ENCODE results near the gene RBM6. TPM values are rescaled to one million over a fixed set of nuclear protein-coding genes. Genes with fewer than 3 reads are reported as not detected.
A peak's percentile ranks its signal among the peaks of the same experiment; 100 is the strongest.

Gene RBM6
- total and polyA plus RNA-seq, 4 experiments from 2014 or later: 17.9 to 194 (median 118) TPM

DNA sequence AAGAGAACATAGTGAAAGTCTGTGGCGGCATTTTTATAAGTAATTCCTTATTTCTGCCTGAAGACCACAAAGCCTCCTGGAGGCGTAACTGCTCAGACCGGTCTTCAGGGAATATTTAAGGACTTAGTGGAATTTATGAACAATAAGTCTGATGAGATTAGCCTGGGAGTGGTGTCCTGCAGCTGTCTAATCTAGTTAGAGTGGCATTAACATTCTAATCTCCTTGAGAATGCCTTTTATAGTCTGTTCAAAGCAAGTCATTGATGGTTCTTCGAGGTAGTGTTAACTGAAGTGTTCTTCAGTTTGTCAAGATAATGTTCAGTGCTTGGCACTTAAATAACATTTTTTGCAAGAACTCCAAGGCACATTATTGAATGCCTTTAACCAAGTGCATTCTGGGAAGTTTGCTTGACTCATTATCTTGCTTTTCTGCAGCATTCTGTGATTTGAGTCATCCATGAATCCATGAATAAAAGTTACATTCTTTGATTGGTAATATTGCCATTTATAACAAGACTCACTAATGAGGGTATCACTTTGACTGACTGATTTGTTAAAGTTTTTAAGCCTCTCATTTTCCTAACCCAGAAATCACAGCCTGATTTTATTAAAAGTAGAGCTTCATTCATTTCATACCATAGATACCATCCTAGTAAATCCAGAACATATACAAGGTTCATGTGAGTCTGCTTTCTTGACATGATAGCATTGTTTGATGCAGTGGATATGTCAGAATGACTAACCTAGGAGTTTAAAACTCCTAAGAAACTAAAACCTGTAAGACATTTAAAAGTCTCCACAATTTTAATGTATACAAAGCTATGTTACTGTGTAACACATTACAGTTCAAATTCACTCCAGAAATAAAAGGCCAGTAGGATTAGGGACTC, 161.3 kb downstream of the RBM6 start:
- Mint-ChIP-seq H3K27me3 (no peaks in the 10 kb centered on the region), H3K27ac (peak overlapping the region in 2 of 7 donors; percentile 19 to 48), H3K4me3 (no peak overlapping the region), H3K9me3 (no peaks in the 10 kb centered on the region), H3K4me1 (peaks cover 5 to 13% (median 7%) of the 10 kb centered on the region in 4 donors), H3K36me3 (peaks cover 54 to 84% of the 10 kb centered on the region in 2 donors)
- no peaks in the 10 kb centered on the region for H3K4me1 ChIP-seq (ENCODE audit: insufficient read depth, low read length)
- ChIA-PET POLR2A (ENCODE audit: partially characterized antibody) (no interaction called here), CTCF (ENCODE audit: partially characterized antibody) (interaction anchor here (0.7 kb wide), 1 partner anchor 19 kb away, joined by 7 read pairs; no protein-coding TSS in a partner anchor)
- intact Hi-C loops (cut with micrococcal nuclease): no loop called here
- no peak overlapping the region for H3K27ac ChIP-seq (ENCODE audit: low read depth, low read length)
- no peaks in the 10 kb centered on the region for H3K9me3 ChIP-seq (ENCODE audit: control insufficient read depth in 1 of 2, low read length in 2 of 2)
- no peak overlapping the region for H3K4me3 ChIP-seq (ENCODE audit: low read length in 2 of 2)
- no peak for DNase-seq
- no peaks in the 10 kb centered on the region for H3K27me3 ChIP-seq (ENCODE audit: insufficient read depth, low read length)
- peaks cover 86% of the 10 kb centered on the region for H3K36me3 ChIP-seq (ENCODE audit: insufficient read depth, low read length)

DNA sequence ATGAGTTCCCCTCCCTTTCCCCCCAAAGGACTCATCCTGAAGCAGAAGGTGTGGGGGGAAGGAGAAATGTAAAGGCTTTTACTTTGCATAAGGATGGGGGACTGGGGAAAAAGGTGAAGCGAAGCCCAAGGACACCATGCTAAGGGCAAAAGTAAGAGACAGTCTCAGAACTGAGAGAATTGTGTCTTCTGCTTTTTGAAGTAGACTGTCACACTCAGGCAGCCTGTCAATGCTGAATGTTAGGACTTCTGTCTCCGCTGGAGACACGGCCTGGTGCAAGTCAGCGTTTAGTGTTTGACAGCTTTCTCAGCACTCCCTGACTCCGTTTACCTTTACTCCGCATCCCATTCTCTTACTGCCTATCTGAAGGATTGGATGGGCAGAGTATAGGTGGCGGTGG, 162.6 kb downstream of the RBM6 start:
- Mint-ChIP-seq H3K27ac (no peak overlapping the region), H3K9me3 (no peaks in the 10 kb centered on the region), H3K4me1 (peaks cover 0 to 8% (median 3%) of the 10 kb centered on the region in 4 donors), H3K36me3 (peaks cover 56 to 84% of the 10 kb centered on the region in 2 donors), H3K4me3 (no peak overlapping the region), H3K27me3 (no peaks in the 10 kb centered on the region)
- no peak for DNase-seq
- peaks cover 87% of the 10 kb centered on the region for H3K36me3 ChIP-seq (ENCODE audit: insufficient read depth, low read length)
- H3K27ac ChIP-seq (ENCODE audit: low read depth, low read length): no peak overlapping the region
- no peak overlapping the region for H3K4me3 ChIP-seq (ENCODE audit: low read length in 2 of 2)
- intact Hi-C loops (cut with micrococcal nuclease): no loop called here
- H3K27me3 ChIP-seq (ENCODE audit: insufficient read depth, low read length): no peaks in the 10 kb centered on the region
- H3K9me3 ChIP-seq (ENCODE audit: control insufficient read depth in 1 of 2, low read length in 2 of 2): no peaks in the 10 kb centered on the region
- ChIA-PET CTCF (ENCODE audit: partially characterized antibody) (no interaction called here), POLR2A (ENCODE audit: partially characterized antibody) (no interaction called here)
- no peaks in the 10 kb centered on the region for H3K4me1 ChIP-seq (ENCODE audit: insufficient read depth, low read length)

GRCh38 chr3:50111757-50112156, 171.8 kb downstream of the RBM6 start:
- H3K27me3 Mint-ChIP-seq: no peaks in the 10 kb centered on the region
- ChIA-PET CTCF (ENCODE audit: partially characterized antibody) (interaction anchor here (1.7 kb wide), 1 partner anchor 9 kb away, joined by 9 read pairs; no protein-coding TSS in a partner anchor), POLR2A (ENCODE audit: partially characterized antibody) (no interaction called here)
- H3K36me3 ChIP-seq (ENCODE audit: insufficient read depth, low read length): peaks cover 95% of the 10 kb centered on the region
- no peak overlapping the region for H3K27ac Mint-ChIP-seq
- no peak overlapping the region for H3K4me3 ChIP-seq (ENCODE audit: low read length in 2 of 2)
- peaks cover 67 to 83% of the 10 kb centered on the region in 2 donors for H3K36me3 Mint-ChIP-seq
- DNase-seq: no peak
- H3K4me1 Mint-ChIP-seq: peaks cover 0 to 3% (median 2%) of the 10 kb centered on the region in 4 donors
- intact Hi-C loops (cut with micrococcal nuclease): no loop called here
- no peaks in the 10 kb centered on the region for H3K9me3 Mint-ChIP-seq
- H3K27me3 ChIP-seq (ENCODE audit: insufficient read depth, low read length): no peaks in the 10 kb centered on the region
- H3K9me3 ChIP-seq (ENCODE audit: control insufficient read depth in 1 of 2, low read length in 2 of 2): no peaks in the 10 kb centered on the region
- no peaks in the 10 kb centered on the region for H3K4me1 ChIP-seq (ENCODE audit: insufficient read depth, low read length)
- H3K27ac ChIP-seq (ENCODE audit: low read depth, low read length): no peak overlapping the region
- no peak overlapping the region for H3K4me3 Mint-ChIP-seq

DNA sequence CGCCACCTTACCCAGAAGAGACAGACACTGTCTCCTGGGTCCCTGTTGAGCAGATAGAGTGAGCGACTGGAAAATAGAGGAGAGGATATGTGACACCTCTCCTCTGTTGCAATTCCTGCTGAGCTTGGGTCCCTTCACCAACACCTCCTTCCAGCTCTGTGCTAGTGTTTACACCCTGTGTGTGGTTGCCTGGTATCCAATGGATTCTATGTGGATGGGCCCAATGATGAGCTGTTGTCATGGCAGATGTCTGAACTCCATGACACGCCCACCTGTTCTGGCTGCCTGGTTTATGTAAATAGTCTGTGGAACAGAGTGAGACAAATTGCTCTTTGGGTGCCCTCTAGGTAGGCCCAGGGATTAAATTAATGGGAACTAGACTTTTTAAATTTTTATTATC, 172.5 kb downstream of the RBM6 start:
- CTCF ChIA-PET (ENCODE audit: partially characterized antibody): interaction anchor here (1.7 kb wide), 1 partner anchor 9 kb away, joined by 9 read pairs; no protein-coding TSS in a partner anchor
- intact Hi-C loops (cut with micrococcal nuclease): no loop called here
- Histone ChIP-seq H3K4me1 (ENCODE audit: insufficient read depth, low read length) (no peaks in the 10 kb centered on the region), H3K36me3 (ENCODE audit: insufficient read depth, low read length) (peaks cover 96% of the 10 kb centered on the region), H3K27me3 (ENCODE audit: insufficient read depth, low read length) (no peaks in the 10 kb centered on the region), H3K27ac (ENCODE audit: low read depth, low read length) (no peak overlapping the region), H3K9me3 (ENCODE audit: control insufficient read depth in 1 of 2, low read length in 2 of 2) (no peaks in the 10 kb centered on the region), H3K4me3 (ENCODE audit: low read length in 2 of 2) (no peak overlapping the region)
- Mint-ChIP-seq H3K9me3 (no peaks in the 10 kb centered on the region), H3K27me3 (no peaks in the 10 kb centered on the region), H3K4me3 (no peak overlapping the region), H3K36me3 (peaks cover 67 to 83% of the 10 kb centered on the region in 2 donors), H3K27ac (peak overlapping the region in 4 of 7 donors; percentile 68 to 79 (median 77)), H3K4me1 (peaks cover 0 to 3% (median 2%) of the 10 kb centered on the region in 4 donors)
- POLR2A ChIA-PET (ENCODE audit: partially characterized antibody): no interaction called here
- DNase-seq: no peak

- POLR2A ChIA-PET (ENCODE audit: partially characterized antibody): no interaction called here
- no peaks in the 10 kb centered on the region for H3K9me3 Mint-ChIP-seq
- Histone ChIP-seq H3K27ac (ENCODE audit: low read depth, low read length) (no peak overlapping the region), H3K36me3 (ENCODE audit: insufficient read depth, low read length) (peaks cover 75% of the 10 kb centered on the region), H3K27me3 (ENCODE audit: insufficient read depth, low read length) (no peaks in the 10 kb centered on the region), H3K4me1 (ENCODE audit: insufficient read depth, low read length) (no peaks in the 10 kb centered on the region), H3K4me3 (ENCODE audit: low read length in 2 of 2) (no peak overlapping the region), H3K9me3 (ENCODE audit: control insufficient read depth in 1 of 2, low read length in 2 of 2) (no peaks in the 10 kb centered on the region)
- H3K27ac Mint-ChIP-seq: no peak overlapping the region
- H3K27me3 Mint-ChIP-seq: no peaks in the 10 kb centered on the region
- peaks cover 0 to 14% (median 4%) of the 10 kb centered on the region in 4 donors for H3K4me1 Mint-ChIP-seq
- intact Hi-C loops (cut with micrococcal nuclease): no loop called here
- H3K36me3 Mint-ChIP-seq: peaks cover 55 to 72% of the 10 kb centered on the region in 2 donors
- H3K4me3 Mint-ChIP-seq: no peak overlapping the region
- no peak for DNase-seq
- CTCF ChIA-PET (ENCODE audit: partially characterized antibody): no interaction called here
Measured at GRCh38 chr3:50117120-50117519, 177.2 kb downstream of the RBM6 start.

- H3K9me3 ChIP-seq (ENCODE audit: control insufficient read depth in 1 of 2, low read length in 2 of 2): no peaks in the 10 kb centered on the region
- H3K27ac ChIP-seq (ENCODE audit: low read depth, low read length): no peak overlapping the region
- Mint-ChIP-seq H3K27ac (peak overlapping the region in 3 of 7 donors; percentile 14 to 67 (median 48)), H3K36me3 (peaks cover 50 to 67% of the 10 kb centered on the region in 2 donors), H3K27me3 (no peaks in the 10 kb centered on the region), H3K4me3 (no peak overlapping the region), H3K4me1 (peaks cover 0 to 13% (median 3%) of the 10 kb centered on the region in 4 donors), H3K9me3 (peaks cover 0 to 3% (median 0%) of the 10 kb centered on the region in 8 donors)
- POLR2A ChIA-PET (ENCODE audit: partially characterized antibody): no interaction called here
- H3K4me1 ChIP-seq (ENCODE audit: insufficient read depth, low read length): no peaks in the 10 kb centered on the region
- no peaks in the 10 kb centered on the region for H3K27me3 ChIP-seq (ENCODE audit: insufficient read depth, low read length)
- intact Hi-C loops (cut with micrococcal nuclease): no loop called here
- CTCF ChIA-PET (ENCODE audit: partially characterized antibody): no interaction called here
- DNase-seq: no peak
- peaks cover 64% of the 10 kb centered on the region for H3K36me3 ChIP-seq (ENCODE audit: insufficient read depth, low read length)
- no peak overlapping the region for H3K4me3 ChIP-seq (ENCODE audit: low read length in 2 of 2)
Measured at GRCh38 chr3:50118237-50118636, 178.3 kb downstream of the RBM6 start.

DNA sequence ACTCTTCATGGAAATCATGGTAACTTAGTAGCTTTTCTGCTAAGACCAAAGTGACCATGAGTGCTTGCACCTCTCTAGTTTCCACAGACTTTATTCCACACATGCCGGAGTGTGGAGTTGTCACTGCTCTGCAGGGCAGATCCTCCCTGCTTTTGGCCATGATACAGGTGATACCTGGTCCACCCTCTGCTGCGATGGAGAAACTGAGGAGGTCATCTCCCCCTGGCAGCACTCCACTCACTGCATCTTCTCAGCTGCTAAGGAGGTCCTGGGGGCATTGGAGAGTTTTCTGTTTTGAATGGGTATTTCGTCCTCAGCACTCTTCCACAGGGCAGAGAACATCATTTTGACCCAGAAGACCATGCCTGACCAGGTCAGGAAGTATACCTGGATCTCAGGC, 179.8 kb downstream of the RBM6 start:
- DNase-seq: no peak
- Histone ChIP-seq H3K9me3 (ENCODE audit: control insufficient read depth in 1 of 2, low read length in 2 of 2) (no peaks in the 10 kb centered on the region), H3K4me3 (ENCODE audit: low read length in 2 of 2) (no peak overlapping the region), H3K27ac (ENCODE audit: low read depth, low read length) (no peak overlapping the region), H3K36me3 (ENCODE audit: insufficient read depth, low read length) (peaks cover 49% of the 10 kb centered on the region), H3K27me3 (ENCODE audit: insufficient read depth, low read length) (no peaks in the 10 kb centered on the region), H3K4me1 (ENCODE audit: insufficient read depth, low read length) (no peaks in the 10 kb centered on the region)
- POLR2A ChIA-PET (ENCODE audit: partially characterized antibody): interaction anchor here (1.0 to 1.4 kb wide), 4 partner anchors 9 to 107 kb away, joined by 3 to 11 read pairs (median 5); partner anchors contain the start of gene RBM5
- Mint-ChIP-seq H3K36me3 (peaks cover 37 to 52% of the 10 kb centered on the region in 2 donors), H3K4me1 (peaks cover 0 to 11% (median 3%) of the 10 kb centered on the region in 4 donors), H3K27me3 (no peaks in the 10 kb centered on the region), H3K27ac (peak overlapping the region in 1 of 7 donors; percentile 84), H3K9me3 (peaks cover 0 to 4% (median 0%) of the 10 kb centered on the region in 8 donors), H3K4me3 (no peak overlapping the region)
- CTCF ChIA-PET (ENCODE audit: partially characterized antibody): interaction anchor here (0.8 to 2.8 kb wide), 9 partner anchors 11 to 126 kb away, joined by 3 to 17 read pairs (median 6); no protein-coding TSS in a partner anchor
- intact Hi-C loops (cut with micrococcal nuclease): loop anchor here (2.0 kb wide), 1 partner anchor 35 kb away; the partner anchor contains the start of gene SEMA3F

All from CD4-positive, alpha-beta memory T cell (primary cell).